Activated naive CD8-positive, alpha-beta T cell treated with anti-CD3 and anti-CD28 coated beads, Interleukin-2, amount 50 U/mL, for 24 hours (primary cell): Measurements from ENCODE around the gene MAP3K7.

Source experiments
- ATAC-seq: fragments of 150-1000 bp; cut with Tn5 transposase; one replicate; pipeline ENCODE4 v1.10.0; 2021
- DNase-seq: peaks from one replicate; pipeline ENCODE4 v3.0.0; 2021
- H3K27ac Mint-ChIP-seq: one replicate; pipeline ENCODE4 v1.8.0; 2021; ENCODE audit warnings: mild to moderate bottlenecking, mixed read lengths
- H3K27me3 Mint-ChIP-seq: one replicate; pipeline ENCODE4 v1.8.0; 2021; ENCODE audit warnings: mixed read lengths
- H3K36me3 Mint-ChIP-seq: one replicate; pipeline ENCODE4 v1.8.0; 2021; ENCODE audit warnings: low read depth, mixed read lengths
- H3K4me1 Mint-ChIP-seq: one replicate; pipeline ENCODE4 v1.8.0; 2021; ENCODE audit warnings: mixed read lengths
- H3K4me3 Mint-ChIP-seq: one replicate; pipeline ENCODE4 v1.8.0; 2021; ENCODE audit warnings: mild to moderate bottlenecking, moderate library complexity, mixed read lengths
- H3K9me3 Mint-ChIP-seq: one replicate; pipeline ENCODE4 v1.8.0; 2021; ENCODE audit warnings: mixed read lengths

Gene MAP3K7

GRCh38 chr6:90557006-90557405 is 29.9 kb downstream of the MAP3K7 start:
- Mint-ChIP-seq H3K9me3 (no peaks in the 10 kb centered on the region), H3K27me3 (no peaks in the 10 kb centered on the region), H3K27ac (no peak overlapping the region), H3K4me1 (peaks cover 2% of the 10 kb centered on the region), H3K4me3 (no peak overlapping the region), H3K36me3 (peaks cover 31% of the 10 kb centered on the region)
- DNase-seq: no peak
- no peak for ATAC-seq

GRCh38 chr6:90547991-90548390 is 38.9 kb downstream of the MAP3K7 start:
- Mint-ChIP-seq H3K4me1 (peaks cover 3% of the 10 kb centered on the region), H3K27ac (no peak overlapping the region), H3K27me3 (no peaks in the 10 kb centered on the region), H3K9me3 (no peaks in the 10 kb centered on the region), H3K4me3 (no peak overlapping the region), H3K36me3 (peaks cover 50% of the 10 kb centered on the region)
- DNase-seq: no peak
- no peak for ATAC-seq

- no peak overlapping the region for H3K4me3 Mint-ChIP-seq
- peaks cover 3% of the 10 kb centered on the region for H3K4me1 Mint-ChIP-seq
- H3K9me3 Mint-ChIP-seq: no peaks in the 10 kb centered on the region
- ATAC-seq: no peak
- H3K27ac Mint-ChIP-seq: no peak overlapping the region
- peaks cover 50% of the 10 kb centered on the region for H3K36me3 Mint-ChIP-seq
- no peak for DNase-seq
- H3K27me3 Mint-ChIP-seq: no peaks in the 10 kb centered on the region
These were observed 39.8 kb downstream of the MAP3K7 start for GRCh38 chr6:90547079-90547478.

DNA sequence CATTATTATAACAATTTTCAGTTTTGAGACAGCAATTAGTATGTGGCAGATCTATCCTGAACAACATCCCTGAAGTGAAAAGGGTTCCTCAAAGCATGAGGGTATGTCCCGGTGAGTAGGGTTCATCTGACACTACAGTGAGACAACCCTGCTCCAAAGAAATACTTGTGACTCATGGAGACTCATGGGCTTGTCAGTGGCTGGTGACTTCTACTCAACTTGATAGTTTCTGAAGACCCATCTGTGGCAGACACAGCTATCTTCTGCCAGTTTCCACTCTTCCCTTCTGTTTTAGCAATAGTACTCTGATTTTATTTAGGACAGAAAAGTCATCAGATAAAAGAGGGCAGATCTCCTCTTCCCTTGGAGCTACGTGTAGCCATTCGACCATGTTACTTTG is 41.4 kb downstream of the MAP3K7 start:
- H3K36me3 Mint-ChIP-seq: peaks cover 46% of the 10 kb centered on the region
- H3K27me3 Mint-ChIP-seq: no peaks in the 10 kb centered on the region
- H3K4me1 Mint-ChIP-seq: peaks cover 3% of the 10 kb centered on the region
- no peak overlapping the region for H3K27ac Mint-ChIP-seq
- no peak overlapping the region for H3K4me3 Mint-ChIP-seq
- ATAC-seq (no peak), DNase-seq (no peak)
- H3K9me3 Mint-ChIP-seq: no peaks in the 10 kb centered on the region

- no peak for ATAC-seq
- no peaks in the 10 kb centered on the region for H3K27me3 Mint-ChIP-seq
- H3K36me3 Mint-ChIP-seq: peaks cover 43% of the 10 kb centered on the region
These were observed 42.1 kb downstream of the MAP3K7 start for GRCh38 chr6:90544741-90545140.

GRCh38 chr6:90544081-90544480 is 42.8 kb downstream of the MAP3K7 start:
- H3K27me3 Mint-ChIP-seq: no peaks in the 10 kb centered on the region
- peaks cover 3% of the 10 kb centered on the region for H3K4me1 Mint-ChIP-seq
- ATAC-seq (no peak), DNase-seq (no peak)
- no peaks in the 10 kb centered on the region for H3K9me3 Mint-ChIP-seq
- no peak overlapping the region for H3K27ac Mint-ChIP-seq
- no peak overlapping the region for H3K4me3 Mint-ChIP-seq
- peaks cover 39% of the 10 kb centered on the region for H3K36me3 Mint-ChIP-seq

More at GRCh38 chr6:90544741-90545140, 42.1 kb downstream of the MAP3K7 start:
- Mint-ChIP-seq H3K27ac (no peak overlapping the region), H3K4me1 (peaks cover 3% of the 10 kb centered on the region), H3K9me3 (no peaks in the 10 kb centered on the region), H3K4me3 (no peak overlapping the region)
- no peak for DNase-seq

DNA sequence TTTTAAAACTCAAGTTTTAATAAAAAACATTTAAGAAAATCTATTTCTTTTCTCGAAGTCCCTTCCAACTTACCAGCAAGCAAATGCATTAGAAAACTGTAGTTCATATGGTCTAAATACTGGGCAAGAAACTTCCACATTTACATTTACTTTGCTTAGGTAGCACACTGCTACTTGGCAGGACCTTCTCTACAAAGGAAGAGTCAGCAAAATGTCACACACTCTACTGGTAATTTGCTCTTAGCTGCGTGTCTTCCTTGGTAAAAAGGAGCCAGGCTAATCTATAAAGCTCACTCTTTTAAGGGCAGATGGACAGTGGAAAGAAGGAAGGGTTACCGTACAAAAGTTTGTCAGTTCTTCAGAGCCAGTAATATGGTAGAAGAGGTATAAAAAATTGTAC is 45.7 kb downstream of the MAP3K7 start:
- H3K27me3 Mint-ChIP-seq: no peaks in the 10 kb centered on the region

GRCh38 chr6:90538278-90539046 is 48.4 kb downstream of the MAP3K7 start:
- Mint-ChIP-seq H3K36me3 (peaks cover 14% of the 10 kb centered on the region), H3K27ac (no peak overlapping the region), H3K27me3 (no peaks in the 10 kb centered on the region), H3K4me3 (no peak overlapping the region), H3K9me3 (no peaks in the 10 kb centered on the region), H3K4me1 (peaks cover 3% of the 10 kb centered on the region)
- DNase-seq (no peak), ATAC-seq (no peak)

More for the DNA sequence above, 45.7 kb downstream of the MAP3K7 start:
- no peak for DNase-seq
- Mint-ChIP-seq H3K27ac (no peak overlapping the region), H3K36me3 (peaks cover 20% of the 10 kb centered on the region), H3K9me3 (no peaks in the 10 kb centered on the region), H3K4me1 (peaks cover 6% of the 10 kb centered on the region), H3K4me3 (no peak overlapping the region)
- no peak for ATAC-seq

DNA sequence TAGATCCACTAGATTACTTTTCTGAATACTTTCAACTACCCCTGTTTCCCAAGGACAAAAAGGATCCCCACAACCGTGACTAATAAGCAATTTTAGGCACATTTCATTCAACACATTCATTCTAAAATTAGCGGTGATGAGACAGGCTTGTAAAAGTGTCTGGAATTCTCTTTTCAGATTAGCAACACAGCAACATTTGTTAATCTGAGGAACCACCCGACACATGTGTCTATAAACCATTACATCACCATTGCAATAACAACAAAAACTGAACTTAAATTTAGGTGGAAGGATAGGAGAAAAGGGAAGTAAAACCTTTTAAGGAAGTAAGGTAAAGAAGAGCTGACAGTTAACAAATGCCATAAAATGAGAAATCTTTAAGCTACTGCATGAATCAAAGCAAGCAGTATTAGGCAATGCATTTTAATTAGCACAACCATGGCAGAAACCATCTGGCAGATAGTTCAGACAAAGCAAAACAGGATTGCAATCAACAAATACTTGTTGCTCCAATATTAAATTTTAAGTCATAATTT is 49.1 kb downstream of the MAP3K7 start:
- ATAC-seq (no peak), DNase-seq (no peak)
- H3K27me3 Mint-ChIP-seq: no peaks in the 10 kb centered on the region
- peaks cover 6% of the 10 kb centered on the region for H3K4me1 Mint-ChIP-seq
- H3K4me3 Mint-ChIP-seq: no peak overlapping the region
- H3K36me3 Mint-ChIP-seq: peaks cover 15% of the 10 kb centered on the region
- no peaks in the 10 kb centered on the region for H3K9me3 Mint-ChIP-seq
- peak overlapping the region; percentile 3 for H3K27ac Mint-ChIP-seq

GRCh38 chr6:90537027-90537426 is 49.8 kb downstream of the MAP3K7 start:
- Mint-ChIP-seq H3K27me3 (no peaks in the 10 kb centered on the region), H3K36me3 (peaks cover 14% of the 10 kb centered on the region), H3K27ac (no peak overlapping the region), H3K4me1 (peaks cover 6% of the 10 kb centered on the region), H3K4me3 (no peak overlapping the region), H3K9me3 (no peaks in the 10 kb centered on the region)
- ATAC-seq (no peak), DNase-seq (no peak)

GRCh38 chr6:90536520-90536919 is 50.4 kb downstream of the MAP3K7 start:
- Mint-ChIP-seq H3K4me3 (no peak overlapping the region), H3K4me1 (peaks cover 6% of the 10 kb centered on the region), H3K9me3 (no peaks in the 10 kb centered on the region), H3K27ac (no peak overlapping the region), H3K27me3 (no peaks in the 10 kb centered on the region), H3K36me3 (peaks cover 14% of the 10 kb centered on the region)
- ATAC-seq: no peak
- no peak for DNase-seq

GRCh38 chr6:90534337-90535025 is 52.4 kb downstream of the MAP3K7 start:
- no peak for ATAC-seq
- no peak overlapping the region for H3K4me3 Mint-ChIP-seq
- no peaks in the 10 kb centered on the region for H3K27me3 Mint-ChIP-seq
- no peaks in the 10 kb centered on the region for H3K9me3 Mint-ChIP-seq
- peaks cover 6% of the 10 kb centered on the region for H3K4me1 Mint-ChIP-seq
- H3K27ac Mint-ChIP-seq: no peak overlapping the region
- peaks cover 15% of the 10 kb centered on the region for H3K36me3 Mint-ChIP-seq
- no peak for DNase-seq

DNA sequence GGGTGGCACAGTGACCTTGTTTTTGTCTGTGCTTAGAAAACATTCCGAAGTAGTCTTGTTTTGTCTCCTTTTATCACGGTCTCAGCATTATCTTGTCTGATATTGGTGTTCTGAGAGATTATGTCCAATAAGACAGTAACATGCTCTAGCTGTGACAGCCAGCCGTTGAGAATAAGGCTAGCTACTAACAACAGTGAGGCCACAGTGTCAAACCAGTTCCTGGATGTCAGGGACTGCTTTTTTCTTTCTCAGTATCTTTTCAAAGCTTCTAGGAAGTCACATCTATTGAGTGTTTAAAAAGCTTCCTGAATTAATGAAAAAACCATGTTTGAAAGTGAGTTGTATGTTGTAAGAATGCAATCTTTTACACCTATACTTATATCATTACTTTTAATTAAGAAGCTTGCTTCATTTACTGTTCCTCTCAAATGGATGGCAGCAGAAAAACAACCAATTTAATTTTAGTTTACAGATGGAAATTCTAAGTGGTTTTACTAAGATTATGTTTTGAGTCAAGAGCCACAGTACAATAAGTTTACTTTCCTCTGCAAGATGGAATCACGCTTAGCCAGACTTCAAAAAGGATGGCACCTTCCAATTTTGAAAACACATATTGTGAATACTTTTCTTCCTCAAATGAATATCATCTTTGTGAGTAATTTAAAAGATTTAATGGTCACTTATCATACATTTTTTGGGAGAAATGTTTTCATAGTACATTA is 53.1 kb downstream of the MAP3K7 start:
- Mint-ChIP-seq H3K27me3 (no peaks in the 10 kb centered on the region), H3K4me3 (no peak overlapping the region), H3K4me1 (peaks cover 6% of the 10 kb centered on the region), H3K36me3 (peaks cover 15% of the 10 kb centered on the region), H3K27ac (no peak overlapping the region), H3K9me3 (no peaks in the 10 kb centered on the region)
- ATAC-seq (no peak), DNase-seq (no peak)

DNA sequence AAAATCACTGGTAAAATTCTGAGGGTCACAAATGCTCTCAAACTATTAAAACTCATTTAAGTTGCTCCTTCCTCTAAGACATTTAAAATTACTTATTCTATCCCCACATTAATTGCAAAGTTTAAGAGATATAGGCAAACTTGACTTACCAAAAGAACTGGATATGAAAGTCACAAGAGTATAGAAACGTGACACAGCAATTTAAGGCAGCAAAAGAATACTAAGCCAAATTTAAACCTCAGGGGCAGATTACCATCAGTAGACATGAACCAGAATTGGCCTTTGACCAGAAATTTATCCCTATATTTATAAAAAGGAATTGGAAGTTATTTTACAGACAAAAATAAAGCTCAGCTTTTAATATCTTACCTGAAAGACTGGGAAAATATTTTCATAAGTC is 56.0 kb downstream of the MAP3K7 start:
- H3K36me3 Mint-ChIP-seq: peaks cover 16% of the 10 kb centered on the region
- H3K9me3 Mint-ChIP-seq: no peaks in the 10 kb centered on the region
- DNase-seq (no peak), ATAC-seq (no peak)
- peaks cover 3% of the 10 kb centered on the region for H3K4me1 Mint-ChIP-seq
- no peak overlapping the region for H3K27ac Mint-ChIP-seq
- no peaks in the 10 kb centered on the region for H3K27me3 Mint-ChIP-seq
- no peak overlapping the region for H3K4me3 Mint-ChIP-seq
